Stomach (tissue), 9 donors: ENCODE measurements around the gene TBXAS1. TPM values are rescaled to one million over a fixed set of nuclear protein-coding genes. Genes with fewer than 3 reads are reported as not detected.

Source experiments
- DNase-seq, 2 donors: peaks; one replicate each; pipeline versions ENCODE4 v3.0.0 to v3.0.0-alpha.2; 2013 to 2019
- H3K27ac ChIP-seq, 5 donors: fragments of 200-600 bp in 4 of 5; sonication (generic) in 4 of 5; one replicate each; pipeline ENCODE4 v1.5.1; 2013 to 2019; ENCODE audit warnings: mild to moderate bottlenecking in 1 of 5, moderate library complexity in 1 of 5
- H3K27me3 ChIP-seq, 3 donors: fragments of 200-600 bp; sonication (generic); one replicate each; pipeline ENCODE4 v1.5.1; 2017 to 2019; ENCODE audit warnings: mixed run types in 1 of 3
- H3K36me3 ChIP-seq, 4 donors: fragments of 200-600 bp; sonication (generic); 1 replicate in 3 of 4; 2 replicates in 1 of 4; pipeline ENCODE4 v1.5.1; 2016 to 2019
- H3K4me1 ChIP-seq, 4 donors: fragments of 200-600 bp; sonication (generic); one replicate each; pipeline ENCODE4 v1.5.1; 2016 to 2019
- H3K4me3 ChIP-seq, 4 donors: fragments of 200-600 bp; sonication (generic) in 3 of 4; one replicate each; pipeline ENCODE4 v1.5.1; 2016 to 2019; ENCODE audit warnings: mild to moderate bottlenecking in 1 of 4
- H3K9me3 ChIP-seq, 4 donors: fragments of 200-600 bp; sonication (generic); one replicate each; pipeline ENCODE4 v1.5.1; 2016 to 2019
- EP300 ChIP-seq: sonication (generic); formaldehyde crosslinking; IDR thresholded peaks from one replicate; pipeline ENCODE4 v1.6.1; 2017; ENCODE audit warnings: antibody characterized with exemption
- POLR2A ChIP-seq, 4 donors: fragments of 450-650 bp; IDR thresholded peaks; one replicate each; pipeline ENCODE4 v1.6.1; 2016; ENCODE audit warnings: antibody characterized with exemption in 4 of 4, control low read depth in 2 of 4, mild to moderate bottlenecking in 1 of 4, moderate library complexity in 1 of 4
- POLR2AphosphoS5 ChIP-seq, 3 donors: sonication (generic); formaldehyde crosslinking; IDR thresholded peaks; one replicate each; pipeline ENCODE4 v1.6.1; 2016; ENCODE audit warnings: antibody characterized with exemption in 3 of 3
- WGBS, 5 donors: extraction: QIAGEN DNeasy Blood & Tissue Kit in 3 of 5; methylation state at CpG; one replicate each; pipeline versions ENCODE4 v1.1.5 to v1.1.7; 2013 to 2018; 5-methylcytosine and 5-hydroxymethylcytosine counted together
- intact Hi-C: fragments of 100-400 bp; cut with DNase I; formaldehyde crosslinking; loops from one replicate; pipeline ENCODE4 v1.15.1; 2023; ENCODE audit warnings: low total_unique reads
- polyA plus RNA-seq, 3 donors: library from polyadenylated mRNA; stranded (reverse); fragments of 200-250 nt; gene quantifications; one replicate each; pipeline ENCODE4 v1.2.3, GENCODE V29; 2013
- total RNA-seq, 5 donors: library from RNA; depleted of rRNA; stranded (reverse); fragments of >200 nt; gene quantifications; one replicate each; pipeline versions ENCODE4 v1.1.0 to v1.2.3, GENCODE V29; 2014 to 2016
- TF ChIP-seq, protein P1 (sequence below), 7 experiments: fragments of 450-650 bp in 4 of 7; fragments of 200-600 bp in 3 of 7; sonication (generic) in 3 of 7; IDR thresholded peaks; one replicate each; pipeline ENCODE4 v1.5.1; 2016 to 2019; ENCODE audit warnings: antibody characterized with exemption in 7 of 7, control low read depth in 2 of 7, mild to moderate bottlenecking in 1 of 7
- donor health status: healthy with polysubstance abuse.
- donor health status: Bipolar disorder and iron deficiency.
- donor health status: healthy.

Gene TBXAS1
- total and polyA plus RNA-seq, 8 donors: 1.4 to 92.8 (median 15.1) TPM

DNA sequence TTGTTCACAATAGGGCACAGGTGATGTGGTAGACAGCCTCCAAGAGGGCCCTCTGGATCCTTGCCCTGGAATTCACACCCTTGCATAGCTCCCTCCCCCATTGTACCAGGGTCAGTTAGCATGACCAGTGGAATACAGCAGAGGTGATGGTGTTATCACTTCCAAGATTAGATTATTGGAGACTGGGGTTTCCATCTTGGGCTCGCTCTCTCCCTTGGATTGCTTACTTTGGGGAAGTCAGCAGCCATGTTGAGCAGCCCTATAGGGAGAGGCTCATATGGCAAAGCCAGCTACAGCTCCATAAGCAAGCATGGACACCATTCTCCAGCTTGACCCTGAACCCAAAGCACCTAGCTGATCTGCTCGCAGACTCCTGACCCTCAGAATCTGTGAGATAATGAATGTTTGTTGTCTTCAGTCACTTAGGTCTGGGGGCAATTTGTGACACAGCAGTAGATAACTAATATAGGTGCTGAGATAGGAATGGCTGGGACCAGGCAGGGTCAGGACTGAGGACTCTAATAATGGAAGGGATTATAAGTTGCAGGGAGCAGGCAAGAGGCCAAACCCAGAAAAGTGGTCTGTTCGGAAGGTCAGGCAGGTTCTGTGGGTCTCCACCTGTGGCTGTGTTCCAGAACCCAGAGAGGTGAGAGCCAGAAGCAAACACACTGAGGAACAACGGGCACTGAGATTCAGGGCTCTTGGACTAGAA, 22.9 kb downstream of the TBXAS1 start:
- 55 to 72% (median 65%) methylated on average over 4 of the region's 4 CpGs for WGBS, 5 donors
- H3K27ac ChIP-seq: peak overlapping the region in 4 of 5 donors; percentile 29 to 85 (median 62)
- TF ChIP-seq EP300 (no peak), POLR2A (IDR thresholded peaks at IDR 0.05) (no peak), POLR2AphosphoS5 (IDR thresholded peaks at IDR 0.05) (peak in 2 of 3 donors; percentile 48 to 60)
- TF ChIP-seq, protein P1, sequence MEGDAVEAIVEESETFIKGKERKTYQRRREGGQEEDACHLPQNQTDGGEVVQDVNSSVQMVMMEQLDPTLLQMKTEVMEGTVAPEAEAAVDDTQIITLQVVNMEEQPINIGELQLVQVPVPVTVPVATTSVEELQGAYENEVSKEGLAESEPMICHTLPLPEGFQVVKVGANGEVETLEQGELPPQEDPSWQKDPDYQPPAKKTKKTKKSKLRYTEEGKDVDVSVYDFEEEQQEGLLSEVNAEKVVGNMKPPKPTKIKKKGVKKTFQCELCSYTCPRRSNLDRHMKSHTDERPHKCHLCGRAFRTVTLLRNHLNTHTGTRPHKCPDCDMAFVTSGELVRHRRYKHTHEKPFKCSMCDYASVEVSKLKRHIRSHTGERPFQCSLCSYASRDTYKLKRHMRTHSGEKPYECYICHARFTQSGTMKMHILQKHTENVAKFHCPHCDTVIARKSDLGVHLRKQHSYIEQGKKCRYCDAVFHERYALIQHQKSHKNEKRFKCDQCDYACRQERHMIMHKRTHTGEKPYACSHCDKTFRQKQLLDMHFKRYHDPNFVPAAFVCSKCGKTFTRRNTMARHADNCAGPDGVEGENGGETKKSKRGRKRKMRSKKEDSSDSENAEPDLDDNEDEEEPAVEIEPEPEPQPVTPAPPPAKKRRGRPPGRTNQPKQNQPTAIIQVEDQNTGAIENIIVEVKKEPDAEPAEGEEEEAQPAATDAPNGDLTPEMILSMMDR (IDR thresholded peaks at IDR 0.05): no peak
- peaks cover 17 to 44% (median 31%) of the 10 kb centered on the region in 4 donors for H3K4me1 ChIP-seq
- intact Hi-C loops: no loop called here
- H3K4me3 ChIP-seq: no peak overlapping the region
- H3K9me3 ChIP-seq: no peaks in the 10 kb centered on the region
- H3K27me3 ChIP-seq: no peaks in the 10 kb centered on the region
- DNase-seq: peak in 1 of 2 donors; percentile 41
- no peaks in the 10 kb centered on the region for H3K36me3 ChIP-seq

DNA sequence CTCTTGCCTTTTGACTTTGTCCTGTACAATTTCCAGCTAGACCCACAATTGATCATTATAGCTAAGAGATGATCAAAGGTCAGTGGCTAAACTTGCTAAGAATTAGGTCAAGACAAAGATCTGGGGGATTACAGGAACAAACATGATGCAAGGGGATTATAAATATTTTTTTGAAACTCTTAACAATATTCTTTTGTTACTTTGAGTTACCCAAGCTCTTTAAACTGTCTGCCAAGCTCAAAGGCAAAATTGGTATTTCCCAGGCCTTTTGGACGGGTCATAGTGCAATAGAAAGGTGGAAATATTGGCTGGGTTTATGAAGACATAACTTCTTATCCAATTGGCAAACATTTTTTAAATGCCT, 23.4 kb downstream of the TBXAS1 start:
- Histone ChIP-seq H3K27me3 (no peaks in the 10 kb centered on the region), H3K27ac (peak overlapping the region in 4 of 5 donors; percentile 29 to 85 (median 62)), H3K4me1 (peaks cover 17 to 44% (median 31%) of the 10 kb centered on the region in 4 donors), H3K4me3 (no peak overlapping the region), H3K36me3 (no peaks in the 10 kb centered on the region), H3K9me3 (no peaks in the 10 kb centered on the region)
- no peak for TF ChIP-seq POLR2AphosphoS5 (IDR thresholded peaks at IDR 0.05)
- TF ChIP-seq, protein P1 (IDR thresholded peaks at IDR 0.05): no peak
- no peak for TF ChIP-seq POLR2A (IDR thresholded peaks at IDR 0.05)
- TF ChIP-seq EP300: no peak
- intact Hi-C loops: no loop called here
- no peak for DNase-seq
- 26 to 86% (median 52%) methylated on average over 1 of the region's 1 CpG for WGBS, 5 donors

DNA sequence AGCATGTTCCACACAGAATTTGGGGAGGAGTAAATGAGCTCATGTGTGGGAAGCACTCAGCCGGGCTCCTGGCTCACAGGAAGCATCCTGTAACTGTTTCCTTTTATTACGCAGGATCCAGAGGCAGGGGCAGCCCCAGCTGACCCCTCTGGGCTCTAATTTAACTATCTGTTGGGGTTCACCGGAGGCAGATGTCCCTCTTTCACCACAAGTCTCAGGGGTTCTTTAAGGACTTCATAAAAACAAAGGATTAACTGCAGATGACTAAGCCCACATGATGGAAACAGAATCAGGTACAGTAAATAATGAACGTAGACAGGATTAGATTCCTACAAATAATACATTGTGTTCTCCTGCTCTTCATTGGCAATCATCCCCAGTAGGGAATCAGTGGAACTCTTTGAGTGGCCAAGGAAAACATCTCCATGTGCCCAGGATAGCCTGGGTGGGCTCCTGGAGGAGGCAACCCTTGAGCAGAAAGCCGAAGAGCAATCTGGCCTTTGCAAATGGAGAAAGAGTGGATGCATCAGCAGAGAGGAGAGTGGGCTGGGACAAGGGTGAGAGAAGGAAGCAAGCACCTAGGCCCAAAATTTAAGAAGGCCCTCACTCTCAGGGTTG, 24.6 kb downstream of the TBXAS1 start:
- Histone ChIP-seq H3K27ac (peak overlapping the region; percentile 43 to 85 (median 68)), H3K4me3 (no peak overlapping the region), H3K36me3 (no peaks in the 10 kb centered on the region), H3K27me3 (no peaks in the 10 kb centered on the region), H3K4me1 (peaks cover 17 to 44% (median 31%) of the 10 kb centered on the region in 4 donors), H3K9me3 (no peaks in the 10 kb centered on the region)
- DNase-seq: no peak
- peak in 2 of 3 donors; percentile 50 to 60 for TF ChIP-seq POLR2AphosphoS5 (IDR thresholded peaks at IDR 0.05)
- TF ChIP-seq POLR2A (IDR thresholded peaks at IDR 0.05): no peak
- intact Hi-C loops: no loop called here
- WGBS, 5 donors: 38 to 68% (median 53%) methylated on average over 5 of the region's 5 CpGs

DNA sequence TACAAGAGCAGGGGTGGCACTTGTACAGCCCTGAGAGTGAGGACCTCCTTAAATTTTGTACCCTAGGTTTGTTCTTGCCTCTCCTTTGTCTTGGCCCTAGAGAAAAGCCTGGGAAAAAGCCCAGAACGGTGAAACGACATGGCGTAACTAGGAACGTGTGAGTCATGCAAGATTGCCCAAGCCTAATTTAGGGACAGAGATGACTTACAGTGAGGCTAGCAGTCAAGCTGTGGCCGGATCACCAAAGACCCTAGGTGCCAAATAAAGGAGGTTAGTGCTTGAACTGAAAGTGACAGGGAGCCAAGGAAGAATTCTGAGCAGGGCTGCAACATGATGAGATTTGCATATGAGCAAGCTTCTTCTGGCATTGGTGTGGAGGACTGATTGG, 25.1 kb downstream of the TBXAS1 start:
- H3K27ac ChIP-seq: peak overlapping the region; percentile 48 to 85 (median 68)
- peak in 1 of 2 donors; percentile 39 for DNase-seq

DNA sequence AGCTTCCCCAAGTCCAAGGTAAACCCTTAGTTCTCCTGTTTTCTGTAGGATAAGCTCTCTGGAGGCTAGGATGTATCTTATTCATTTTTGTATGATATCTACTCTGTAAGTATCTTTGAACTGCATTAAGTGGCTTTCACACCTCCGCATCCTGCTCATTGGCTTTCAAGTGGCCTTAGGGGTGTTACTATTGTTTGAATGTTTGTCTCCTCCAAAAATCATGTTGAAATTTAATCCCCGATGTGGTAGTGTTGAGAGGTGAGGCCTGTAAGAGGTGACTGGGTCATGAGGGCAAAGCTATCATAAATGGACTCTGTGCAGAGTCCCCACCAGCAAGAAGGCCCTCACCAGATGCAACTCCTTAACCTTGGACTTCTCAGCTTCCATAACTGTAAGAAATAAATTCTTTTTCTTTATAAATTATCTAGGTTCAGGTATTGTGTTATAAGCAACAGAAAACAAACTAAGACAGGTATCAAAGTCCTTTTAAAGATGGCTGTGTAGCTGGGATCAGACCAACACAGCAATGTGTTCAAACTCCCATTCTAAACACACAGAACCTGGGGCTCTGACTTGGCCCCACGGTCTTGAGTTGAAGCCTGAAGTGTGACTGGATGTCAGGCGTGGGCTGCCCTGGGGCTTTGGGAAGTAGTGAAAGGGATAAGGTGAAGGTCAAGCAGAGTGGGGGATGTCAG, 25.9 kb downstream of the TBXAS1 start:
- no peaks in the 10 kb centered on the region for H3K36me3 ChIP-seq
- peaks cover 17 to 44% (median 31%) of the 10 kb centered on the region in 4 donors for H3K4me1 ChIP-seq
- H3K27ac ChIP-seq: peak overlapping the region in 4 of 5 donors; percentile 48 to 85 (median 75)
- H3K27me3 ChIP-seq: no peaks in the 10 kb centered on the region
- no peak for DNase-seq
- H3K4me3 ChIP-seq: no peak overlapping the region
- intact Hi-C loops: no loop called here
- WGBS, 5 donors: 77 to 82% (median 78%) methylated on average over 4 of the region's 4 CpGs
- TF ChIP-seq POLR2A (IDR thresholded peaks at IDR 0.05) (no peak), POLR2AphosphoS5 (IDR thresholded peaks at IDR 0.05) (no peak), EP300 (no peak)
- TF ChIP-seq, protein P1 (IDR thresholded peaks at IDR 0.05): no peak
- H3K9me3 ChIP-seq: no peaks in the 10 kb centered on the region

More for the DNA sequence above, 25.1 kb downstream of the TBXAS1 start:
- WGBS, 5 donors: 62 to 85% (median 75%) methylated on average over 5 of the region's 5 CpGs
- Histone ChIP-seq H3K36me3 (no peaks in the 10 kb centered on the region), H3K4me3 (no peak overlapping the region), H3K27me3 (no peaks in the 10 kb centered on the region), H3K4me1 (peaks cover 17 to 44% (median 31%) of the 10 kb centered on the region in 4 donors), H3K9me3 (no peaks in the 10 kb centered on the region)
- TF ChIP-seq EP300 (no peak), POLR2AphosphoS5 (IDR thresholded peaks at IDR 0.05) (peak in 2 of 3 donors; percentile 28 to 67), POLR2A (IDR thresholded peaks at IDR 0.05) (no peak)
- intact Hi-C loops: no loop called here
